Endothelial cell of umbilical vein (primary cell): ENCODE measurements around the gene MIEF1. TPM values are rescaled to one million over a fixed set of nuclear protein-coding genes. Genes with fewer than 3 reads are reported as not detected.

Source experiments
- BruUV-seq: library from RNA; stranded (reverse); fragments of 400-500 nt; replicated peaks from 2 replicates; lab custom pipeline; 2021; lab: Mats Ljungman, UMichigan
- CTCF ChIA-PET: fragments of 300-600, 350-600 bp; sonication (Branson Sonifier 250); formaldehyde crosslinking; loops from one replicate; lab custom pipeline; 2021; ENCODE audit warnings: antibody characterized with exemption, inconsistent platforms; lab: Charles Lee
- POLR2A ChIA-PET: fragments of 300-600, 350-600 bp; sonication (Branson Sonifier 250); formaldehyde crosslinking; loops from one replicate; lab custom pipeline; 2021; ENCODE audit warnings: antibody characterized with exemption, inconsistent platforms; lab: Charles Lee
- DNase-seq: peaks from one replicate; pipeline ENCODE4 v3.0.0-alpha.2; 2011; ENCODE audit warnings: low read depth, low spot score
- FAIRE-seq: peaks from 2 replicates; lab custom pipeline; 2011; peaks lifted over from hg19 to GRCh38; lab: Jason Lieb, UNC
- H2AFZ ChIP-seq: 2 replicates; pipeline ENCODE4 v1.6.0; 2012; ENCODE audit warnings: low read depth, low read length, control low read depth, inconsistent platforms
- H3K27ac ChIP-seq: 2 replicates; pipeline ENCODE4 v1.5.1; 2011; ENCODE audit warnings: low read depth, mild to moderate bottlenecking, control low read depth, low read length, moderate library complexity; ENCODE audit not compliant: insufficient read depth
- H3K27me3 ChIP-seq, 2 experiments: 2 replicates each; pipeline versions ENCODE4 v1.6.0 to v1.6.1; 2011; ENCODE audit warnings: low read length in 2 of 2, mixed read lengths in 1 of 2; ENCODE audit not compliant: control insufficient read depth in 2 of 2, insufficient read depth in 2 of 2
- H3K36me3 ChIP-seq, 2 experiments: 2 replicates in 1 of 2; 3 replicates in 1 of 2; pipeline ENCODE4 v1.5.1; 2011; ENCODE audit warnings: low read length in 2 of 2, mild to moderate bottlenecking in 1 of 2, moderate library complexity in 1 of 2; ENCODE audit not compliant: control insufficient read depth in 2 of 2, insufficient read depth in 2 of 2; ENCODE audit errors: extremely low read depth in 1 of 2
- H3K4me1 ChIP-seq: 3 replicates; pipeline ENCODE4 v1.5.1; 2011; ENCODE audit warnings: mild to moderate bottlenecking, low read length; ENCODE audit not compliant: control insufficient read depth, insufficient read depth; ENCODE audit errors: extremely low read depth
- H3K4me2 ChIP-seq: 2 replicates; pipeline ENCODE4 v1.6.1; 2011; ENCODE audit warnings: low read length, control low read depth, mixed read lengths; ENCODE audit not compliant: insufficient read depth
- H3K4me3 ChIP-seq, 3 experiments: fragments of 200-600 bp in 1 of 3; sonication (generic), shearing (Covaris generic) in 1 of 3; replicated peaks in 1 of 3; 2 replicates each; pipeline ENCODE4 v1.5.1; 2011 to 2016; ENCODE audit warnings: control low read depth in 3 of 3, low read length in 3 of 3, mild to moderate bottlenecking in 2 of 3, inconsistent platforms in 1 of 3, low read depth in 1 of 3, moderate library complexity in 1 of 3; ENCODE audit not compliant: insufficient read depth in 1 of 3
- H3K79me2 ChIP-seq: 2 replicates; pipeline ENCODE4 v1.6.0; 2012; ENCODE audit warnings: low read length, inconsistent platforms; ENCODE audit not compliant: control insufficient read depth, insufficient read depth
- H3K9ac ChIP-seq: replicated peaks from 2 replicates; pipeline ENCODE3; 2011; ENCODE audit warnings: low read length, control low read depth; ENCODE audit not compliant: insufficient read depth; ENCODE audit errors: extremely low read depth
- H3K9me1 ChIP-seq: replicated peaks from 3 replicates; pipeline ENCODE4 v1.6.0; 2011; ENCODE audit warnings: mild to moderate bottlenecking, low read length; ENCODE audit not compliant: control insufficient read depth, insufficient read depth; ENCODE audit errors: extremely low read depth
- H3K9me3 ChIP-seq: replicated peaks from 2 replicates; pipeline ENCODE4 v1.5.1; 2012; ENCODE audit warnings: low read length, inconsistent platforms; ENCODE audit not compliant: control insufficient read depth, insufficient read depth
- H4K20me1 ChIP-seq: replicated peaks from 2 replicates; pipeline ENCODE3; 2011; ENCODE audit warnings: mild to moderate bottlenecking, low read length; ENCODE audit not compliant: control insufficient read depth, insufficient read depth; ENCODE audit errors: extremely low read depth
- EZH2 ChIP-seq: IDR thresholded peaks from 2 replicates; pipeline ENCODE4 v1.6.1; 2012; ENCODE audit warnings: borderline replicate concordance, low read depth, mild to moderate bottlenecking, moderate library complexity, low read length, inconsistent platforms; ENCODE audit not compliant: severe bottlenecking
- FOS ChIP-seq: IDR thresholded peaks from 2 replicates; pipeline ENCODE4 v1.6.1; 2011; ENCODE audit warnings: mild to moderate bottlenecking, low read length, moderate library complexity, borderline replicate concordance; ENCODE audit not compliant: insufficient read depth
- GATA2 ChIP-seq: IDR thresholded peaks from 2 replicates; pipeline ENCODE4 v1.7.0; 2011; ENCODE audit warnings: low read depth, mild to moderate bottlenecking, moderate library complexity, mixed read lengths, low read length; ENCODE audit not compliant: insufficient read length, insufficient read depth
- JUN ChIP-seq: IDR thresholded peaks from 2 replicates; pipeline ENCODE4 v1.6.1; 2011; ENCODE audit warnings: borderline replicate concordance, low read depth; ENCODE audit not compliant: insufficient read length, insufficient read depth
- POLR2A ChIP-seq: IDR thresholded peaks from 2 replicates; pipeline ENCODE4 v1.6.1; 2012; ENCODE audit warnings: low read depth, mild to moderate bottlenecking, control low read depth, low read length
- POLR2AphosphoS5 ChIP-seq: IDR thresholded peaks from 2 replicates; pipeline ENCODE4 v1.6.1; 2012; ENCODE audit warnings: low read depth, mild to moderate bottlenecking, control low read depth, low read length, moderate library complexity; ENCODE audit not compliant: insufficient read depth
- dilution Hi-C: fragments of 300-500 bp; cut with MboI; formaldehyde crosslinking; loops from one replicate; pipeline ENCODE4 v1.15.0; 2019; ENCODE audit warnings: low sequenced_read_pairs; ENCODE audit not compliant: extremely low pct_ligation_motif_present
- intact Hi-C: fragments of 100-400 bp; cut with micrococcal nuclease; formaldehyde crosslinking; loops from one replicate; pipeline ENCODE4 v1.10.0; 2022
- polyA plus RNA-seq, 4 experiments: library from polyadenylated mRNA; depleted of rRNA in 3 of 4; stranded (reverse) in 3 of 4; unstranded in 1 of 4; fragments of >200 nt; gene quantifications; 2 replicates each; pipeline versions ENCODE4 v1.2.1 to v1.2.3, GENCODE V29; 2011 to 2012; ENCODE audit warnings: missing spikeins in 1 of 4
- total RNA-seq: library from RNA; stranded (reverse); gene quantifications from 2 replicates; pipeline ENCODE4 v1.2.3, GENCODE V29; 2021
- TF ChIP-seq, protein P1 (sequence below), 2 donors: IDR thresholded peaks; 1 replicate in 1 of 2; 2 replicates in 1 of 2; pipeline ENCODE4 v1.5.1; 2011; ENCODE audit warnings: low read length in 2 of 2, mild to moderate bottlenecking in 2 of 2, moderate library complexity in 2 of 2, control low read depth in 1 of 2, inconsistent platforms in 1 of 2, low read depth in 1 of 2; ENCODE audit not compliant: insufficient read depth in 1 of 2; ENCODE audit errors: extremely low read depth in 1 of 2
- TF ChIP-seq, protein P2 (sequence below): IDR thresholded peaks from 2 replicates; pipeline ENCODE4 v1.6.1; 2011; ENCODE audit not compliant: insufficient read depth, insufficient read length

The MIEF1 gene
- total and polyA plus RNA-seq, 2 donors (not counting 3 experiments of a cell fraction or from before 2014, with no cell fraction given) = 14.2 to 31.1 TPM

DNA sequence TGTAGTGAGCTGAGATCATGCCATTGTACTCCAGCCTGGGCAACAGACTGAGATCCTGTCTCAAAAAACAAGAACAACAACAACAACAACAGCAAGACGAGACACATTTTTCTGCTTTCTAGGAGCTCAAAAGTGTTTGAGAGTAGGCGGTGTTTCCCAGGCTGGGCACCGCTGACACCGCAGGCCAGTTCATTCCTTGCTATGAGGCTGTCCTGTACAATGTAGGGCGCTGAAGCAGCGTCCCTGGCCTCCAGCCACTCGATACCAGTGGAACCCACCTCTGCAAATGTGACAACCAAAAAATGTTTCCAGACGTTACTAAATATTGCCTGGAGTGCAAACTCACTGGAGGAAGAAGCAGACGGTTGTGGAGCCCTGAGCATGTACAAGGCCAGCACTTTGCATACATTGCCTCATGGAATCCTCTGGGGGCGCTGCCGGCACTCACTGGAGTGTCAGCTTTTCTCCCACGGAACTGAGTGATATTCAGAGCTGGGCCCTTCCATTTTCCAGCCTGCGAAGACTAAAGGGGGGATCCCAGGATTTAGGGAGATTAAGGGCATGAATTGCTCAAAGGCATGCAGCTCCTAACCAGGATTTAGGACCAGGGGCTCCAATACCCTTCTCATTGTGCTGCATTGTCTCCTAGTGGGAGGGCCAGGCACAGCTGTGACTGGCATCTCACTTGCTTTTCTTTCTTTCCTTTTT is 5.8 kb upstream of the MIEF1 start:
- Histone ChIP-seq H3K27me3 (peaks cover 0 to 3% of the 10 kb centered on the region in 2 experiments), H3K79me2 (no peaks in the 10 kb centered on the region), H2AFZ (peak overlapping the region; percentile 90), H3K27ac (no peak overlapping the region), H3K9ac (no peak overlapping the region), H3K36me3 (no peaks in the 10 kb centered on the region), H3K4me2 (no peak overlapping the region), H3K4me3 (no peak overlapping the region), H3K4me1 (no peaks in the 10 kb centered on the region), H4K20me1 (no peaks in the 10 kb centered on the region), H3K9me1 (no peaks in the 10 kb centered on the region), H3K9me3 (no peaks in the 10 kb centered on the region)
- no peak for TF ChIP-seq EZH2
- TF ChIP-seq, protein P1, sequence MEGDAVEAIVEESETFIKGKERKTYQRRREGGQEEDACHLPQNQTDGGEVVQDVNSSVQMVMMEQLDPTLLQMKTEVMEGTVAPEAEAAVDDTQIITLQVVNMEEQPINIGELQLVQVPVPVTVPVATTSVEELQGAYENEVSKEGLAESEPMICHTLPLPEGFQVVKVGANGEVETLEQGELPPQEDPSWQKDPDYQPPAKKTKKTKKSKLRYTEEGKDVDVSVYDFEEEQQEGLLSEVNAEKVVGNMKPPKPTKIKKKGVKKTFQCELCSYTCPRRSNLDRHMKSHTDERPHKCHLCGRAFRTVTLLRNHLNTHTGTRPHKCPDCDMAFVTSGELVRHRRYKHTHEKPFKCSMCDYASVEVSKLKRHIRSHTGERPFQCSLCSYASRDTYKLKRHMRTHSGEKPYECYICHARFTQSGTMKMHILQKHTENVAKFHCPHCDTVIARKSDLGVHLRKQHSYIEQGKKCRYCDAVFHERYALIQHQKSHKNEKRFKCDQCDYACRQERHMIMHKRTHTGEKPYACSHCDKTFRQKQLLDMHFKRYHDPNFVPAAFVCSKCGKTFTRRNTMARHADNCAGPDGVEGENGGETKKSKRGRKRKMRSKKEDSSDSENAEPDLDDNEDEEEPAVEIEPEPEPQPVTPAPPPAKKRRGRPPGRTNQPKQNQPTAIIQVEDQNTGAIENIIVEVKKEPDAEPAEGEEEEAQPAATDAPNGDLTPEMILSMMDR (IDR thresholded peaks at IDR 0.05; ENCODE audit: extremely low read depth in 1 of 2, insufficient read depth in 1 of 2, low read depth in 1 of 2, low read length in 2 of 2) = peak; percentile 84 to 85
- no peak for TF ChIP-seq FOS
- TF ChIP-seq GATA2 = no peak
- no peak for TF ChIP-seq JUN
- TF ChIP-seq POLR2AphosphoS5 = no peak
- TF ChIP-seq, protein P2, sequence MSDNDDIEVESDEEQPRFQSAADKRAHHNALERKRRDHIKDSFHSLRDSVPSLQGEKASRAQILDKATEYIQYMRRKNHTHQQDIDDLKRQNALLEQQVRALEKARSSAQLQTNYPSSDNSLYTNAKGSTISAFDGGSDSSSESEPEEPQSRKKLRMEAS = no peak
- no peak for TF ChIP-seq POLR2A
- dilution Hi-C loops = no loop called here
- ChIA-PET POLR2A (interaction anchor here (0.7 to 1.2 kb wide), 3 partner anchors 24 to 28 kb away, joined by 3 to 5 read pairs (median 4); no protein-coding TSS in a partner anchor), CTCF (interaction anchor here (0.6 to 4.9 kb wide), 24 partner anchors 9 to 548 kb away, joined by 3 to 130 read pairs (median 6); partner anchors contain the start of genes ATF4, RPS19BP1 and TAB1)
- BruUV-seq = no TSS peak
- intact Hi-C loops = loop anchor here (1.0 to 10.0 kb wide), 3 partner anchors 18 to 151 kb away; partner anchors contain the start of gene SYNGR1
- DNase-seq = peak; percentile 60
- FAIRE-seq = peak; percentile 90
